SHP77 treated with DMSO at 0.1 percent for 48 hours (cell line): ENCODE measurements around the gene SMYD3.

Experiments used
- DNase-seq: peaks from one replicate; lab custom pipeline; 2025; lab: John Stamatoyannopoulos, UW

The SMYD3 gene

GRCh38 chr1:245908543-245908942 lies 598.5 kb downstream of the SMYD3 start:
- no peak for DNase-seq

GRCh38 chr1:245906207-245906606 lies 600.9 kb downstream of the SMYD3 start:
- DNase-seq: no peak

GRCh38 chr1:245903851-245904250 lies 603.2 kb downstream of the SMYD3 start:
- DNase-seq: no peak

- no peak for DNase-seq
Observed at GRCh38 chr1:245901565-245901964, 605.5 kb downstream of the SMYD3 start.

- no peak for DNase-seq
Observed at GRCh38 chr1:245901037-245901436, 606.0 kb downstream of the SMYD3 start.

- no peak for DNase-seq
Observed at GRCh38 chr1:245898581-245898980, 608.5 kb downstream of the SMYD3 start.

GRCh38 chr1:245896258-245896657 lies 610.8 kb downstream of the SMYD3 start:
- DNase-seq: no peak

GRCh38 chr1:245895455-245895959 lies 611.6 kb downstream of the SMYD3 start:
- no peak for DNase-seq

GRCh38 chr1:245894843-245895242 lies 612.2 kb downstream of the SMYD3 start:
- DNase-seq: no peak

GRCh38 chr1:245893025-245893424 lies 614.1 kb downstream of the SMYD3 start:
- DNase-seq: no peak

GRCh38 chr1:245888809-245889208 lies 618.3 kb downstream of the SMYD3 start:
- no peak for DNase-seq

GRCh38 chr1:245887829-245888228 lies 619.2 kb downstream of the SMYD3 start:
- no peak for DNase-seq

- DNase-seq: no peak
Observed at GRCh38 chr1:245881767-245882391, 625.2 kb downstream of the SMYD3 start.

GRCh38 chr1:245880754-245881403 lies 626.2 kb downstream of the SMYD3 start:
- DNase-seq: no peak

- DNase-seq: no peak
Observed at GRCh38 chr1:245879091-245879490, 628.0 kb downstream of the SMYD3 start.

- DNase-seq: peak; percentile 70
Observed at GRCh38 chr1:245878585-245878984, 628.5 kb downstream of the SMYD3 start.

- no peak for DNase-seq
Observed at GRCh38 chr1:245877976-245878375, 629.1 kb downstream of the SMYD3 start.

GRCh38 chr1:245876586-245876985 lies 630.5 kb downstream of the SMYD3 start:
- DNase-seq: no peak

GRCh38 chr1:245875581-245876261 lies 631.4 kb downstream of the SMYD3 start:
- no peak for DNase-seq

- DNase-seq: peak; percentile 73
Observed at GRCh38 chr1:245874942-245875580, 632.0 kb downstream of the SMYD3 start.

GRCh38 chr1:245873883-245874671 lies 633.0 kb downstream of the SMYD3 start:
- DNase-seq: no peak

GRCh38 chr1:245873068-245873467 lies 634.0 kb downstream of the SMYD3 start:
- DNase-seq: no peak
